HEK293 (cell line): ENCODE data around the gene GIPC2.

Experiments used
- SP2 ChIP-seq: fragments of 450-650 bp; formaldehyde crosslinking; IDR thresholded peaks from 2 replicates; pipeline ENCODE4 v1.5.1; 2016; ENCODE audit warnings: missing biosample characterization, missing genetic modification characterization
- ZNF214 ChIP-seq: fragments of 450-650 bp; formaldehyde crosslinking; IDR thresholded peaks from 2 replicates; pipeline ENCODE4 v1.5.1; 2017; ENCODE audit warnings: missing biosample characterization, mild to moderate bottlenecking, missing genetic modification characterization, borderline replicate concordance
- ZNF350 ChIP-seq: fragments of 450-650 bp; formaldehyde crosslinking; IDR thresholded peaks from 2 replicates; pipeline ENCODE4 v1.5.0; 2017; ENCODE audit warnings: missing biosample characterization, mild to moderate bottlenecking, missing genetic modification characterization
- TF ChIP-seq, protein P1 (sequence below): fragments of 450-650 bp; formaldehyde crosslinking; IDR thresholded peaks from 2 replicates; pipeline ENCODE4 v1.5.1; 2016; ENCODE audit warnings: missing biosample characterization, missing genetic modification characterization
- TF ChIP-seq, protein P2 (sequence below): sonication (generic); formaldehyde crosslinking; IDR thresholded peaks from 2 replicates; pipeline ENCODE4 v1.8.1; 2022; ENCODE audit warnings: mild to moderate bottlenecking, moderate library complexity, missing genetic modification reagents
- TF ChIP-seq, protein P3 (sequence below): fragments of 450-650 bp; formaldehyde crosslinking; IDR thresholded peaks from 2 replicates; pipeline ENCODE4 v1.5.1; 2016; ENCODE audit warnings: missing biosample characterization, missing genetic modification characterization

DNA sequence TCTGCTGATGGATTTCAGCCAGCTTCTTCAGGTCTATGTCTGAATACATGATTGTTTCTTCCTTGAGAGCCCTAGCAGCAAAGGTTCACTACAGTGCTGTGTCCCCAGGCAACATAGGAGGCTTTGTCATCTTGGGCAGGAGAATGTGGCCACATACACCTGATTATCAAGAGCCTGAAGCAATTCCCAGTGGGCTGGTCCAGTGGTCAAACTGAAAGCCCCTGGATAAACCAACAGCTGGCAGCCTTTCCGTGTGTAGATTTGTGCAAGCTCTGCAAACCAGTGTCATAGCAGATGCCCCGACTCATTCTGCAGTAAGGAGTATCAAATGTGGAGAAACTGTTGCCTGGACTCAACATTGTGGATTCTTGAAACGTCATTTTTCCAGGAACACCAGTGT is 2.3 kb upstream of the GIPC2 start:
- TF ChIP-seq, protein P1, sequence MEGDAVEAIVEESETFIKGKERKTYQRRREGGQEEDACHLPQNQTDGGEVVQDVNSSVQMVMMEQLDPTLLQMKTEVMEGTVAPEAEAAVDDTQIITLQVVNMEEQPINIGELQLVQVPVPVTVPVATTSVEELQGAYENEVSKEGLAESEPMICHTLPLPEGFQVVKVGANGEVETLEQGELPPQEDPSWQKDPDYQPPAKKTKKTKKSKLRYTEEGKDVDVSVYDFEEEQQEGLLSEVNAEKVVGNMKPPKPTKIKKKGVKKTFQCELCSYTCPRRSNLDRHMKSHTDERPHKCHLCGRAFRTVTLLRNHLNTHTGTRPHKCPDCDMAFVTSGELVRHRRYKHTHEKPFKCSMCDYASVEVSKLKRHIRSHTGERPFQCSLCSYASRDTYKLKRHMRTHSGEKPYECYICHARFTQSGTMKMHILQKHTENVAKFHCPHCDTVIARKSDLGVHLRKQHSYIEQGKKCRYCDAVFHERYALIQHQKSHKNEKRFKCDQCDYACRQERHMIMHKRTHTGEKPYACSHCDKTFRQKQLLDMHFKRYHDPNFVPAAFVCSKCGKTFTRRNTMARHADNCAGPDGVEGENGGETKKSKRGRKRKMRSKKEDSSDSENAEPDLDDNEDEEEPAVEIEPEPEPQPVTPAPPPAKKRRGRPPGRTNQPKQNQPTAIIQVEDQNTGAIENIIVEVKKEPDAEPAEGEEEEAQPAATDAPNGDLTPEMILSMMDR (tag by site-specific recombination): no peak
- TF ChIP-seq ZNF214 (tag by site-specific recombination) (no peak), SP2 (no peak), ZNF350 (no peak)
- TF ChIP-seq, protein P2, sequence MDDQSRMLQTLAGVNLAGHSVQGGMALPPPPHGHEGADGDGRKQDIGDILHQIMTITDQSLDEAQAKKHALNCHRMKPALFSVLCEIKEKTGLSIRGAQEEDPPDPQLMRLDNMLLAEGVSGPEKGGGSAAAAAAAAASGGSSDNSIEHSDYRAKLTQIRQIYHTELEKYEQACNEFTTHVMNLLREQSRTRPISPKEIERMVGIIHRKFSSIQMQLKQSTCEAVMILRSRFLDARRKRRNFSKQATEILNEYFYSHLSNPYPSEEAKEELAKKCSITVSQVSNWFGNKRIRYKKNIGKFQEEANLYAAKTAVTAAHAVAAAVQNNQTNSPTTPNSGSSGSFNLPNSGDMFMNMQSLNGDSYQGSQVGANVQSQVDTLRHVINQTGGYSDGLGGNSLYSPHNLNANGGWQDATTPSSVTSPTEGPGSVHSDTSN (CRISPR knock-in tag): no peak
- TF ChIP-seq, protein P3, sequence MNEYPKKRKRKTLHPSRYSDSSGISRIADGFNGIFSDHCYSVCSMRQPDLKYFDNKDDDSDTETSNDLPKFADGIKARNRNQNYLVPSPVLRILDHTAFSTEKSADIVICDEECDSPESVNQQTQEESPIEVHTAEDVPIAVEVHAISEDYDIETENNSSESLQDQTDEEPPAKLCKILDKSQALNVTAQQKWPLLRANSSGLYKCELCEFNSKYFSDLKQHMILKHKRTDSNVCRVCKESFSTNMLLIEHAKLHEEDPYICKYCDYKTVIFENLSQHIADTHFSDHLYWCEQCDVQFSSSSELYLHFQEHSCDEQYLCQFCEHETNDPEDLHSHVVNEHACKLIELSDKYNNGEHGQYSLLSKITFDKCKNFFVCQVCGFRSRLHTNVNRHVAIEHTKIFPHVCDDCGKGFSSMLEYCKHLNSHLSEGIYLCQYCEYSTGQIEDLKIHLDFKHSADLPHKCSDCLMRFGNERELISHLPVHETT (tag by site-specific recombination): no peak
